Sigmoid colon (tissue), 4 donors: ENCODE data around the gene TUBA1C.

Experiments used
- CTCF ChIP-seq, 4 experiments: fragments of 450-650 bp in 3 of 4; fragments of 200-600 bp in 1 of 4; IDR thresholded peaks; one replicate each; pipeline ENCODE4 v1.5.1; 2016 to 2019; ENCODE audit warnings: antibody characterized with exemption in 4 of 4, mild to moderate bottlenecking in 3 of 4, moderate library complexity in 2 of 4
- EP300 ChIP-seq, 4 donors: sonication (generic); formaldehyde crosslinking; IDR thresholded peaks; one replicate each; pipeline ENCODE4 v1.6.1; 2017; ENCODE audit warnings: antibody characterized with exemption in 4 of 4
- POLR2A ChIP-seq, 2 donors: fragments of 450-650 bp; IDR thresholded peaks; one replicate each; pipeline ENCODE4 v1.6.1; 2016; ENCODE audit warnings: antibody characterized with exemption in 2 of 2, mild to moderate bottlenecking in 2 of 2, moderate library complexity in 2 of 2
- POLR2AphosphoS5 ChIP-seq, 4 donors: sonication (generic); formaldehyde crosslinking; IDR thresholded peaks; one replicate each; pipeline ENCODE4 v1.6.1; 2017; ENCODE audit warnings: antibody characterized with exemption in 4 of 4

GRCh38 chr12:49274396-49275069 lies 9.7 kb downstream of the TUBA1C start:
- TF ChIP-seq CTCF (IDR thresholded peaks at IDR 0.05) (no peak), POLR2AphosphoS5 (IDR thresholded peaks at IDR 0.05) (no peak), POLR2A (IDR thresholded peaks at IDR 0.05) (no peak), EP300 (IDR thresholded peaks at IDR 0.05) (no peak)
